Right cardiac atrium (tissue), 5 donors: Measurements from ENCODE around the gene ATP5IF1. TPM values are rescaled to one million over a fixed set of nuclear protein-coding genes. Genes with fewer than 3 reads are reported as not detected.

Experiments
- ATAC-seq, 2 donors: fragments of 200-7000 bp; cut with Tn5 transposase; one replicate each; pipeline versions ENCODE4 v1.8.0 to v1.9.1; 2020; ENCODE audit warnings: moderate library complexity in 2 of 2, mild to moderate bottlenecking in 1 of 2
- DNase-seq, 3 donors: peaks; one replicate each; pipeline ENCODE4 v3.0.0-alpha.2; 2020
- H3K27ac ChIP-seq: one replicate; pipeline ENCODE4 v1.5.1; 2013; ENCODE audit warnings: mild to moderate bottlenecking, low read length, control low read depth, moderate library complexity
- H3K27me3 ChIP-seq: one replicate; pipeline ENCODE4 v1.6.1; 2013; ENCODE audit not compliant: control insufficient read depth, insufficient read depth
- H3K4me1 ChIP-seq: one replicate; pipeline ENCODE4 v1.6.1; 2013; ENCODE audit warnings: low read length; ENCODE audit not compliant: control insufficient read depth, insufficient read depth
- H3K4me3 ChIP-seq: one replicate; pipeline ENCODE4 v1.5.1; 2013; ENCODE audit warnings: low read length, control low read depth
- H3K9me3 ChIP-seq: one replicate; pipeline ENCODE4 v1.6.1; 2013; ENCODE audit warnings: low read length; ENCODE audit not compliant: control insufficient read depth
- WGBS: extraction: QIAGEN DNeasy Blood & Tissue Kit; methylation state at CpG from one replicate; pipeline ENCODE4 v1.1.7; 2013; 5-methylcytosine and 5-hydroxymethylcytosine counted together
- intact Hi-C, 4 donors: fragments of 100-400 bp; cut with DNase I; formaldehyde crosslinking; loops; one replicate each; pipeline versions ENCODE4 v1.11.0 to v1.14.0; 2022 to 2023
- polyA plus RNA-seq: library from polyadenylated mRNA; stranded (reverse); fragments of 200-250 nt; gene quantifications from one replicate; pipeline ENCODE4 v1.2.3, GENCODE V29; 2013
- total RNA-seq, 4 donors: library from RNA; stranded (reverse); fragmentation: NEBNext Ultra II Directional; extraction: Animal tissue kit (Norgen Biotek cat#: 25700); gene quantifications; one replicate each; pipeline ENCODE4 v1.2.1, GENCODE V29; 2021
- donor health status: healthy with polysubstance abuse.
- donor health status: DM: no; HTN: yes; CAD: no.
- donor health status: DM: no; HTN: no; CAD: no.
- donor health status: DM: no; HTN: yes; CAD: no; lungs with severe emphysema.
- donor health status: DM: yes; HTN: yes; CAD: no.

The ATP5IF1 gene
- total and polyA plus RNA-seq, 5 donors: 244 to 1,557 (median 458) TPM

GRCh38 chr1:28249013-28249865, 13.3 kb downstream of the ATP5IF1 start:
- H3K27ac ChIP-seq: peak overlapping the region; percentile 57
- 22% methylated on average over 3 of the region's 3 CpGs for WGBS
- ATAC-seq (no peak), DNase-seq (peak; percentile 45 to 75 (median 73))
- H3K4me3 ChIP-seq: no peak overlapping the region
- H3K9me3 ChIP-seq: no peaks in the 10 kb centered on the region
- no peaks in the 10 kb centered on the region for H3K27me3 ChIP-seq
- intact Hi-C loops: loop anchor here in 1 of 4 donors (10.0 kb wide), 1 partner anchor 76 kb away; the partner anchor contains the start of gene MED18
- H3K4me1 ChIP-seq: peaks cover 3% of the 10 kb centered on the region

GRCh38 chr1:28249866-28250295, 14.0 kb downstream of the ATP5IF1 start:
- H3K27me3 ChIP-seq: no peaks in the 10 kb centered on the region
- DNase-seq (no peak), ATAC-seq (no peak)
- H3K4me3 ChIP-seq: no peak overlapping the region
- H3K27ac ChIP-seq: peak overlapping the region; percentile 24
- intact Hi-C loops: loop anchor here in 2 of 4 donors (10.0 kb wide), 1 partner anchor 75 kb away; the partner anchor contains the start of gene MED18 (in 2 of the 2)
- H3K9me3 ChIP-seq: no peaks in the 10 kb centered on the region
- peaks cover 3% of the 10 kb centered on the region for H3K4me1 ChIP-seq
- 45% methylated on average over 4 of the region's 4 CpGs for WGBS

- ATAC-seq (no peak), DNase-seq (no peak)
- H3K4me1 ChIP-seq: peaks cover 2% of the 10 kb centered on the region
- no peaks in the 10 kb centered on the region for H3K27me3 ChIP-seq
- WGBS: 81% methylated on average over 6 of the region's 6 CpGs
- intact Hi-C loops: loop anchor here in 1 of 4 donors (10.0 kb wide), 1 partner anchor 68 kb away; the partner anchor contains the start of gene MED18
- H3K27ac ChIP-seq: no peak overlapping the region
- H3K9me3 ChIP-seq: no peaks in the 10 kb centered on the region
- H3K4me3 ChIP-seq: no peak overlapping the region
These were observed 20.4 kb downstream of the ATP5IF1 start for GRCh38 chr1:28256197-28256827.

GRCh38 chr1:28257736-28258135, 21.8 kb downstream of the ATP5IF1 start:
- H3K4me3 ChIP-seq: no peak overlapping the region
- 99% methylated on average over 4 of the region's 4 CpGs for whole genome bisulfite sequencing
- H3K4me1 ChIP-seq: peaks cover 4% of the 10 kb centered on the region
- no peaks in the 10 kb centered on the region for H3K27me3 ChIP-seq
- ATAC-seq (no peak), DNase-seq (no peak)
- no peaks in the 10 kb centered on the region for H3K9me3 ChIP-seq
- intact Hi-C loops: loop anchor here in 1 of 4 donors (10.0 kb wide), 1 partner anchor 67 kb away; the partner anchor contains the start of gene MED18
- H3K27ac ChIP-seq: no peak overlapping the region

GRCh38 chr1:28258628-28259251, 22.8 kb downstream of the ATP5IF1 start:
- no peaks in the 10 kb centered on the region for H3K27me3 ChIP-seq
- no peak for DNase-seq
- WGBS: 6% methylated on average over 12 of the region's 12 CpGs
- no peaks in the 10 kb centered on the region for H3K9me3 ChIP-seq
- peaks cover 7% of the 10 kb centered on the region for H3K4me1 ChIP-seq
- H3K27ac ChIP-seq: peak overlapping the region; percentile 66
- intact Hi-C loops: loop anchor here in 1 of 4 donors (10.0 kb wide), 1 partner anchor 66 kb away; the partner anchor contains the start of gene MED18
- peak overlapping the region; percentile 24 for H3K4me3 ChIP-seq
- no peak for ATAC-seq

GRCh38 chr1:28259252-28259933, 23.5 kb downstream of the ATP5IF1 start, which contains the start of gene SESN2:
Gene SESN2 (plus strand): TSS chr1:28259518. CDS start chr1:28259848, 330 bp downstream.
- peak within 1 kb of the TSS; percentile 93 for H3K27ac ChIP-seq
- ATAC-seq: peak; percentile 97
- H3K4me3 ChIP-seq: peak within 1 kb of the TSS; percentile 83
- WGBS: under 1% methylated on average over 76 of the region's 76 CpGs
- H3K27me3 ChIP-seq: no peaks in the 10 kb centered on the region
- peaks cover 7% of the 10 kb centered on the region for H3K4me1 ChIP-seq
- H3K9me3 ChIP-seq: no peaks in the 10 kb centered on the region
- intact Hi-C loops: loop anchor here in 1 of 4 donors (10.0 kb wide), 1 partner anchor 65 kb away; the partner anchor contains the start of gene MED18
- peak; percentile 100 for DNase-seq

- intact Hi-C loops: loop anchor here in 1 of 4 donors (10.0 kb wide), 1 partner anchor 65 kb away; the partner anchor contains the start of gene MED18
- WGBS: 1% methylated on average over 66 of the region's 66 CpGs
These were observed 24.2 kb downstream of the ATP5IF1 start for GRCh38 chr1:28259934-28260802.

GRCh38 chr1:28260803-28261174, 24.9 kb downstream of the ATP5IF1 start:
- H3K4me3 ChIP-seq: peak overlapping the region; percentile 83
- ATAC-seq: no peak
- DNase-seq: no peak
- H3K27ac ChIP-seq: no peak overlapping the region
- H3K27me3 ChIP-seq: no peaks in the 10 kb centered on the region
- H3K4me1 ChIP-seq: peaks cover 7% of the 10 kb centered on the region
- 55% methylated on average over 7 of the region's 7 CpGs for WGBS
- intact Hi-C loops: no loop called here
- no peaks in the 10 kb centered on the region for H3K9me3 ChIP-seq

More at GRCh38 chr1:28259934-28260802, 24.2 kb downstream of the ATP5IF1 start:
- peak; percentile 86 to 94 (median 92) for DNase-seq
- ATAC-seq: peak; percentile 79 to 81
- Histone ChIP-seq H3K9me3 (no peaks in the 10 kb centered on the region), H3K27ac (peak overlapping the region; percentile 93), H3K27me3 (no peaks in the 10 kb centered on the region), H3K4me3 (peak overlapping the region; percentile 83), H3K4me1 (peaks cover 7% of the 10 kb centered on the region)

GRCh38 chr1:28264897-28265296, 29.0 kb downstream of the ATP5IF1 start:
- Histone ChIP-seq H3K9me3 (no peaks in the 10 kb centered on the region), H3K4me3 (no peak overlapping the region), H3K4me1 (peaks cover 11% of the 10 kb centered on the region), H3K27ac (no peak overlapping the region), H3K27me3 (no peaks in the 10 kb centered on the region)
- 77% methylated on average over 1 of the region's 1 CpG for whole genome bisulfite sequencing
- no peak for ATAC-seq
- intact Hi-C loops: no loop called here
- DNase-seq: no peak
